ENCODE data around the gene TFCP2L1. TPM values are rescaled to one million over a fixed set of nuclear protein-coding genes. Genes with fewer than 3 reads are reported as not detected.

The TFCP2L1 gene
- total RNA-seq, 4 donors from 2014 or later = 0.31 to 5.7 (median 0.41) TPM

- H3K27ac ChIP-seq = no peak overlapping the region
- TF ChIP-seq POLR2AphosphoS5 (IDR thresholded peaks at IDR 0.05) (no peak), POLR2A (IDR thresholded peaks at IDR 0.05) (no peak), CTCF (IDR thresholded peaks at IDR 0.05) (no peak), EP300 (IDR thresholded peaks at IDR 0.05) (no peak)
- no peak for ATAC-seq
- no peaks in the 10 kb centered on the region for H3K27me3 ChIP-seq
- 41% methylated on average over 4 of the region's 5 CpGs; no CpG with 5 or more reads in 1 of the 2 donors for WGBS, 2 donors (ENCODE audit: low coverage in 1 of 2)
- no peak overlapping the region for H3K4me3 ChIP-seq
- no peaks in the 10 kb centered on the region for H3K4me1 ChIP-seq
- no peaks in the 10 kb centered on the region for H3K36me3 ChIP-seq
- H3K9me3 ChIP-seq = no peaks in the 10 kb centered on the region
These were observed 65.1 kb downstream of the TFCP2L1 start for GRCh38 chr2:121219866-121220265.

- WGBS, 2 donors (ENCODE audit: low coverage in 1 of 2) = 38 to 83% methylated on average over 1 to 3 of the region's 8 CpGs
- Histone ChIP-seq H3K9me3 (no peaks in the 10 kb centered on the region), H3K27me3 (no peaks in the 10 kb centered on the region), H3K4me1 (no peaks in the 10 kb centered on the region), H3K36me3 (no peaks in the 10 kb centered on the region), H3K4me3 (no peak overlapping the region), H3K27ac (no peak overlapping the region)
- TF ChIP-seq POLR2AphosphoS5 (IDR thresholded peaks at IDR 0.05) (no peak), EP300 (IDR thresholded peaks at IDR 0.05) (no peak), POLR2A (IDR thresholded peaks at IDR 0.05) (no peak), CTCF (IDR thresholded peaks at IDR 0.05) (no peak)
- no peak for ATAC-seq
These were observed 66.5 kb downstream of the TFCP2L1 start for GRCh38 chr2:121218386-121218938.

GRCh38 chr2:121217627-121218026 lies 67.4 kb downstream of the TFCP2L1 start:
- Histone ChIP-seq H3K36me3 (no peaks in the 10 kb centered on the region), H3K4me1 (no peaks in the 10 kb centered on the region), H3K27ac (no peak overlapping the region), H3K4me3 (no peak overlapping the region), H3K27me3 (no peaks in the 10 kb centered on the region), H3K9me3 (no peaks in the 10 kb centered on the region)
- WGBS, 2 donors (ENCODE audit: low coverage in 1 of 2) = 50 to 80% methylated on average over 1 to 3 of the region's 10 CpGs
- ATAC-seq = no peak
- TF ChIP-seq EP300 (IDR thresholded peaks at IDR 0.05) (no peak), POLR2A (IDR thresholded peaks at IDR 0.05) (no peak), POLR2AphosphoS5 (IDR thresholded peaks at IDR 0.05) (no peak), CTCF (IDR thresholded peaks at IDR 0.05) (no peak)

- H3K36me3 ChIP-seq = no peaks in the 10 kb centered on the region
- H3K27me3 ChIP-seq = peaks cover under 1% of the 10 kb centered on the region
- H3K4me3 ChIP-seq = no peak overlapping the region
- TF ChIP-seq POLR2A (IDR thresholded peaks at IDR 0.05) (no peak), POLR2AphosphoS5 (IDR thresholded peaks at IDR 0.05) (no peak), CTCF (IDR thresholded peaks at IDR 0.05) (no peak), EP300 (IDR thresholded peaks at IDR 0.05) (no peak)
- no peaks in the 10 kb centered on the region for H3K9me3 ChIP-seq
- ATAC-seq = no peak
- 100% methylated on average over 1 of the region's 10 CpGs; no CpG with 5 or more reads in 1 of the 2 donors for WGBS, 2 donors (ENCODE audit: low coverage in 1 of 2)
- H3K4me1 ChIP-seq = no peaks in the 10 kb centered on the region
- H3K27ac ChIP-seq = no peak overlapping the region
These were observed 70.7 kb downstream of the TFCP2L1 start for GRCh38 chr2:121214296-121214695.

- WGBS, 2 donors (ENCODE audit: low coverage in 1 of 2) = 90 to 94% methylated on average over 5 to 6 of the region's 8 CpGs
- H3K4me3 ChIP-seq = no peak overlapping the region
- TF ChIP-seq EP300 (IDR thresholded peaks at IDR 0.05) (no peak), POLR2AphosphoS5 (IDR thresholded peaks at IDR 0.05) (no peak), CTCF (IDR thresholded peaks at IDR 0.05) (no peak), POLR2A (IDR thresholded peaks at IDR 0.05) (no peak)
- H3K36me3 ChIP-seq = no peaks in the 10 kb centered on the region
- no peaks in the 10 kb centered on the region for H3K9me3 ChIP-seq
- H3K4me1 ChIP-seq = no peaks in the 10 kb centered on the region
- H3K27ac ChIP-seq = no peak overlapping the region
- no peak for ATAC-seq
- peaks cover 6% of the 10 kb centered on the region for H3K27me3 ChIP-seq
These were observed 71.6 kb downstream of the TFCP2L1 start for GRCh38 chr2:121213386-121213785.
